Fibroblast of pulmonary artery (primary cell): Measurements from ENCODE around the gene EMC1.
"Not testable (repeated sequence)": the region's sequence is repeated elsewhere in the genome, so short reads cannot be mapped to it uniquely, and the experiment has no call there.

Source experiments
- DNase-seq: peaks from one replicate; pipeline ENCODE4 v3.0.0-alpha.2; 2010; ENCODE audit warnings: low read depth
- H3K4me3 ChIP-seq: replicated peaks from 2 replicates; pipeline ENCODE4 v1.5.1; 2011; ENCODE audit warnings: low read depth, mild to moderate bottlenecking, control low read depth, low read length, moderate library complexity
- TF ChIP-seq, protein P1 (sequence below): IDR thresholded peaks from 2 replicates; pipeline ENCODE4 v1.5.1; 2011; ENCODE audit warnings: mild to moderate bottlenecking, control low read depth, low read length, inconsistent platforms; ENCODE audit errors: missing control alignments

Gene EMC1

DNA sequence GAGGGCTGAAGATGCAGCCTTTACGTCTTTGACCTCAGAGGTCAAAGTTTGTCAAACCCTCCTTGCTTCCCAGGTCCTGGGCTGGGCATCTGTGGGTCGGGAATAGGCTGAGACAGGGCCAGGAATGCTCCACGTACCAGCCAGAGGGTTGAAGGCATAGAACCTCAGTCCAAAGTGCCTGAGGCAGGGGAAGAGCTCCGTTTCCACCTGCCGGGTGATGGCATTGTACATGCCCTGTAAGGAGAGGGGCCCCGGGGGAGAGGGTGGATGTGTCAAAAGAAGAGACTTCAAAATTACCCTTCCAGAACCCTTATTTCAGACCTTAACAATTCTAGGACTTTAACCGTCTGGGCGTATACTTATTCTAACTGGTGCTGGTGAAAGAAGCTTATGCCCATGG is 33.6 kb upstream of the EMC1 start:
- no peak for DNase-seq
- TF ChIP-seq, protein P1, sequence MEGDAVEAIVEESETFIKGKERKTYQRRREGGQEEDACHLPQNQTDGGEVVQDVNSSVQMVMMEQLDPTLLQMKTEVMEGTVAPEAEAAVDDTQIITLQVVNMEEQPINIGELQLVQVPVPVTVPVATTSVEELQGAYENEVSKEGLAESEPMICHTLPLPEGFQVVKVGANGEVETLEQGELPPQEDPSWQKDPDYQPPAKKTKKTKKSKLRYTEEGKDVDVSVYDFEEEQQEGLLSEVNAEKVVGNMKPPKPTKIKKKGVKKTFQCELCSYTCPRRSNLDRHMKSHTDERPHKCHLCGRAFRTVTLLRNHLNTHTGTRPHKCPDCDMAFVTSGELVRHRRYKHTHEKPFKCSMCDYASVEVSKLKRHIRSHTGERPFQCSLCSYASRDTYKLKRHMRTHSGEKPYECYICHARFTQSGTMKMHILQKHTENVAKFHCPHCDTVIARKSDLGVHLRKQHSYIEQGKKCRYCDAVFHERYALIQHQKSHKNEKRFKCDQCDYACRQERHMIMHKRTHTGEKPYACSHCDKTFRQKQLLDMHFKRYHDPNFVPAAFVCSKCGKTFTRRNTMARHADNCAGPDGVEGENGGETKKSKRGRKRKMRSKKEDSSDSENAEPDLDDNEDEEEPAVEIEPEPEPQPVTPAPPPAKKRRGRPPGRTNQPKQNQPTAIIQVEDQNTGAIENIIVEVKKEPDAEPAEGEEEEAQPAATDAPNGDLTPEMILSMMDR = no peak
- H3K4me3 ChIP-seq = no peak overlapping the region

DNA sequence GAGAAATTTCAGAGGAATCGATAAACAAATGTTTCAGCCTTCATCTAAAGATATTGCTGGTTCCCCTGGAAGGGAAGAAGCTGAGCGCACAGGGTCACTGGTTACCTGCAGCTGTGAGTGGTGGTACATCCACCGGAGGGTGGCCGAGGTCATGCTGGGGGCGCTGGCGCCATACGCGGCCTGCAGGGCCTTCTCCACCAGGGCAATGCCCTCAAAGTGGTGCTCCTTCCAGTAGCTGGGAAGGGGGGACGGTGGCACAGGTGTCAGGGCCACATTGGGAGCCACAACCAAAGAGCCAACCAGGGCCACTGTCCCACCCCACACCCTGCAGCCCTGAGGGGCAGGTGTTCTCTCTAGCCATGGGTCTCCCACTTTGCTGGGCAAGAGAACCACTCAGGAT is 32.6 kb upstream of the EMC1 start:
- H3K4me3 ChIP-seq = no peak overlapping the region
- TF ChIP-seq, protein P1 = no peak

DNA sequence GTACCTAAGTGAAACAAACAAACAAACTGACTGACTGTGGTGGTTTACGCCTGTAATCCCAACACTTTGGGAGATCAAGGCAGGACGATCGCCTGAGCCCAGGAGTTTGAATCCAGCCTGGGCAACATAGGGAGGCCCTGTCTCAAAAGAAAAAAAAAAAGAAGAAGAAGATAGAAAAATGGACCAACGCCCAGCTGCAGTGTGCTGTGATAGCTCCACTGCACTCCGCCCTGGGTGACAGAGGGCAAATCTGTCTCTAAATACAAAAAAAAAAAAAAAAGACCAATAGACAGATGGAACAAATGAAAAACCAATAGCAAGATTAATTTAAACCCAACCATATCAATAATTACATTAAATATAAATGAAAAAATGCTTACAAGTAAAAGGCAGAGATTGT is 23.3 kb upstream of the EMC1 start:
- TF ChIP-seq, protein P1 = no peak
- no peak overlapping the region for H3K4me3 ChIP-seq
- DNase-seq = no peak

More for the DNA sequence above, 32.6 kb upstream of the EMC1 start:
- no peak for DNase-seq

DNA sequence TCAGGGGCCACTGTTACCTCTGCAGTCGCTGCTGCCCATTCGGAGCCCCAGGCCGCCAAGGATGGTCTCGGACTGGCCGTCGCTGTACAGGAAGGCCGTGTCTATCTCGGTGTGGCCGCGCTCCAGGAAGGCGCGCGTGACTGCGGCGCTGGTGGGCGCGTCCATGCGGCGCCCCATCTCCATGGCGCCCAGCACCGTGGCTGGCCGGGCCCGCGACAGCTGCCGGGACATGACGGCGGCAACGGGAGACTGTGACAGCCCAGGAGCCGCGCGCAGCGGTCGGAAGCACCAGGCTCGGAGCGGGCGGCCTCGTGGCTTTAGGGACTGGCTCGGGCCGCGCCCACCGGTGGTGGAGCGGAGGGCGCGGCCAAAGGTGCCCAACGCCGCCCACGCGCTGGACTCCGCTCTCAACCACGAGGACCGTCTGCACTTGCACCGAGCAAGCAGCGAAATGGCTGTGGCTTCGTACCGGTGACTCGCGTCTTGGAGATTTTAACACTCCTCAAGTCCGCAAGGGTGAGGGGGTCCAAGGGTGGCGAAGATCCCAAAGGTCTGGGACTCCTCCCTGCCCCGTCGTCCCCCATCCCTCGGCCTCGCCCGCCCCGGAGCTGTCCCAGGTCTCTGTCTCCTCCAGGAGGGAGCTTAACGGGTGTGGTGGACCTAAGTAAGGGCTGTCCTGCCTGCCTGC is 22.7 kb upstream of the EMC1 start:
- DNase-seq = peak; percentile 10
- H3K4me3 ChIP-seq = peak overlapping the region; percentile 12

DNA sequence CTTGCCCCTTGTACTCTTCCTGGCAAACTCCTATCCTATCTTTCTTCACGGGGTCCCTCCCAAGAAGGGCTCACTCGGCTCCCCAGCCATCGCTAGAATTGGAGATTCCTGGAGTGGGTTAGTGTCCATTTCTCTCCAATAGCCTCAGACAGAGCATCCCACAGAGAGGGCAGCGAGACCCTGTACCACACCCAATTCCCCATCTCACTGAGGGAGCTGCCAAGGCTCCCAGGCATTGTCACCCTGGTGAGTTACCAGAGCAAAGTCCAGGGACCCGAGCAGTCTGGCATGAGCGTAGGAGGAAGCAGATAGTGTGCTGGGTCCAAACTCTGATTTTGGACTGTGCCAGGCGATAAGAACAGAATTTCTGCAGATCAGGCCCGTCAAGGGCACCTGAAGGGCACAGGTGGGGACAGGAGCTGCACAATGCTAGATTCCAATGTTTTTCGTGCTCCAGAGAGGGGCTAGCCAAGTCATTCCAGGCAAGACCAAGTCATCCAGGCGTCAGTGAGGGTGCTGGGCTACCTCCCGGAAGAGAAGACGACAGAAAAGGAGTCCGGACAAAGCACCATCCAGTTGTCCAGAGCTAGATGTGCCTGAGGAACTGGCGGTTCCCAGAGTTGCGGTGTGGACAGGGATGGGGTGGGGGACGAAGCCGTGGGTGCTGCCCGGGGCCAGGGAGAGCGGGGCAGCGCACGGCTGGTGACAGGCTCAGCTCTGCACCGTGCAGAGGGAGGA is 22.0 kb upstream of the EMC1 start:
- TF ChIP-seq, protein P1 = no peak
- no peak for DNase-seq
- H3K4me3 ChIP-seq = no peak overlapping the region

DNA sequence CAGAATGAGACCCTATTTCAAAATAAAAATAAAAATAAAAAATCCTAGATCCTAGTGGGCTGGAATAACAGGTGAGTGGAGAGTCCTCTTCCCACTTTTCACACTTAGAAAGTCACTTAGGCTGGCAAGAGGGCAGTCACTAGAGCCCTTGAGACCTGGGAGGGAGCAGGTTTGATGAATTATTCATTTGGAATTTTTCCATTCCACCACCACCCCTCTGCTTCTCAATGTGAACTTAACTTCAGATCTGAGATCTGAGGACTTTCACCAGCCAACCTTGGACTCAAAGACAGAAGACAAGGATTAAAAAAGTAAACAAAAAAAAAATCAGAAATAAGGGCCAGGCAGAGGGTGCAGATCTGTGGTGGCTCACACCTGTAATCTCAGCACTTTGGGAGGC is 20.7 kb upstream of the EMC1 start:
- TF ChIP-seq, protein P1 = no peak
- no peak overlapping the region for H3K4me3 ChIP-seq
- DNase-seq = no peak

DNA sequence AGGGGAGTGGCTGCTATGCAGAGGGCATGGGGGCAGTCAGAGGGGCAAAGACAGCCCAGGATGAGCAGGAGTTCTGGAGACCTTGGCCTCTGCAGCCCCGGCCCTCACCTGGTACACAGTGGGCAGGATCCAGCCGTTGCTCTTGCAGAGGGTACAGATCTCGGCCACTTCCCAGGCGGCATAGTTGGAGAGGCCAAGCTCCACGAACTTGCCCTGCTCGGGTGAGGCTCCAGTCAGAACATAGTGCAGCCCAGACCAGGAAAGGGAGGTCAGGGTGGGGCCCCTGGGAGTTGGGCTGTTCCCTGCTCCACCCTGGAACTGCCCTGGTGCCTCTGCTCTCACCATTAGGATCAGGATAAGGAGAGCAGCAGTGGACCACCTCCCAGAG is 19.0 kb upstream of the EMC1 start:
- not testable (repeated sequence) for DNase-seq, H3K4me3 ChIP-seq
